ENCODE measurements around the gene CCT5. TPM values are rescaled to one million over a fixed set of nuclear protein-coding genes. Genes with fewer than 3 reads are reported as not detected.
A peak's percentile ranks its signal among the peaks of the same experiment; 100 is the strongest.
"Not testable (repeated sequence)": the region's sequence is repeated elsewhere in the genome, so short reads cannot be mapped to it uniquely, and the experiment has no call there.

CCT5 gene
- total RNA-seq, 2 donors from 2014 or later: 311 to 417 TPM

GRCh38 chr5:10275991-10276390, 25.9 kb downstream of the CCT5 start:
- DNase-seq (ENCODE audit: low spot score): no peak
- no peak for ATAC-seq
- Mint-ChIP-seq H3K4me1 (ENCODE audit: low read depth in 2 of 2) (peaks cover 5% of the 10 kb centered on the region in 2 donors), H3K4me3 (no peak overlapping the region), H3K36me3 (no peaks in the 10 kb centered on the region), H3K27ac (no peak overlapping the region), H3K27me3 (peaks cover 5 to 10% of the 10 kb centered on the region in 2 donors), H3K9me3 (no peaks in the 10 kb centered on the region)

GRCh38 chr5:10276691-10277090, 26.6 kb downstream of the CCT5 start:
- no peak for ATAC-seq
- peaks cover 5% of the 10 kb centered on the region in 2 donors for H3K4me1 Mint-ChIP-seq (ENCODE audit: low read depth in 2 of 2)

GRCh38 chr5:10277773-10278630, 27.9 kb downstream of the CCT5 start:
- no peak overlapping the region for H3K4me3 Mint-ChIP-seq
- H3K27ac Mint-ChIP-seq: no peak overlapping the region
- ATAC-seq (peak in 1 of 2 donors; percentile 36), DNase-seq (ENCODE audit: low spot score) (no peak)
- H3K27me3 Mint-ChIP-seq: peaks cover 5 to 10% of the 10 kb centered on the region in 2 donors
- H3K9me3 Mint-ChIP-seq: no peaks in the 10 kb centered on the region
- no peaks in the 10 kb centered on the region for H3K36me3 Mint-ChIP-seq
- peaks cover 5% of the 10 kb centered on the region in 2 donors for H3K4me1 Mint-ChIP-seq (ENCODE audit: low read depth in 2 of 2)

More at GRCh38 chr5:10276691-10277090, 26.6 kb downstream of the CCT5 start:
- Mint-ChIP-seq H3K36me3 (no peaks in the 10 kb centered on the region), H3K27me3 (peaks cover 5 to 10% of the 10 kb centered on the region in 2 donors), H3K27ac (no peak overlapping the region), H3K9me3 (no peaks in the 10 kb centered on the region), H3K4me3 (no peak overlapping the region)
- DNase-seq (ENCODE audit: low spot score): no peak

- Mint-ChIP-seq H3K9me3 (no peaks in the 10 kb centered on the region), H3K27me3 (peaks cover 5 to 10% of the 10 kb centered on the region in 2 donors), H3K36me3 (no peaks in the 10 kb centered on the region), H3K4me1 (ENCODE audit: low read depth in 2 of 2) (peaks cover 5 to 7% of the 10 kb centered on the region in 2 donors), H3K4me3 (no peak overlapping the region), H3K27ac (no peak overlapping the region)
- ATAC-seq (no peak), DNase-seq (ENCODE audit: low spot score) (no peak)
These were observed 28.7 kb downstream of the CCT5 start for GRCh38 chr5:10278658-10279279.

GRCh38 chr5:10279328-10279727, 29.2 kb downstream of the CCT5 start:
- ATAC-seq: no peak
- Mint-ChIP-seq H3K27me3 (peaks cover 5 to 10% of the 10 kb centered on the region in 2 donors), H3K36me3 (no peaks in the 10 kb centered on the region), H3K4me3 (no peak overlapping the region), H3K4me1 (ENCODE audit: low read depth in 2 of 2) (peaks cover 5 to 7% of the 10 kb centered on the region in 2 donors), H3K27ac (no peak overlapping the region), H3K9me3 (no peaks in the 10 kb centered on the region)
- no peak for DNase-seq (ENCODE audit: low spot score)

GRCh38 chr5:10279925-10280720, 30.0 kb downstream of the CCT5 start:
- Mint-ChIP-seq H3K9me3 (no peaks in the 10 kb centered on the region), H3K27me3 (peaks cover 5 to 9% of the 10 kb centered on the region in 2 donors), H3K4me3 (no peak overlapping the region), H3K4me1 (ENCODE audit: low read depth in 2 of 2) (peaks cover 5 to 6% of the 10 kb centered on the region in 2 donors), H3K36me3 (no peaks in the 10 kb centered on the region), H3K27ac (no peak overlapping the region)
- DNase-seq (ENCODE audit: low spot score) (no peak), ATAC-seq (no peak)

- Mint-ChIP-seq H3K36me3 (no peaks in the 10 kb centered on the region), H3K27ac (no peak overlapping the region), H3K27me3 (peaks cover 0 to 5% of the 10 kb centered on the region in 2 donors), H3K4me1 (ENCODE audit: low read depth in 2 of 2) (peaks cover 0 to 2% of the 10 kb centered on the region in 2 donors), H3K4me3 (no peak overlapping the region), H3K9me3 (no peaks in the 10 kb centered on the region)
- DNase-seq (ENCODE audit: low spot score) (peak; percentile 70), ATAC-seq (peak; percentile 91 to 92)
These were observed 34.0 kb downstream of the CCT5 start for GRCh38 chr5:10283927-10284635.

GRCh38 chr5:10285362-10285761, 35.3 kb downstream of the CCT5 start:
- H3K27ac Mint-ChIP-seq; H3K9me3 Mint-ChIP-seq; H3K4me1 Mint-ChIP-seq (ENCODE audit: low read depth in 2 of 2); DNase-seq (ENCODE audit: low spot score); ATAC-seq; H3K27me3 Mint-ChIP-seq; H3K36me3 Mint-ChIP-seq; H3K4me3 Mint-ChIP-seq: not testable (repeated sequence)

- ATAC-seq: no peak
- no peaks in the 10 kb centered on the region for H3K9me3 Mint-ChIP-seq
These were observed 36.2 kb downstream of the CCT5 start for GRCh38 chr5:10286162-10286861.

GRCh38 chr5:10286862-10287227, 36.8 kb downstream of the CCT5 start:
- Mint-ChIP-seq H3K36me3 (no peaks in the 10 kb centered on the region), H3K4me3 (no peak overlapping the region), H3K4me1 (ENCODE audit: low read depth in 2 of 2) (peaks cover 0 to 2% of the 10 kb centered on the region in 2 donors), H3K27me3 (peaks cover 7 to 10% of the 10 kb centered on the region in 2 donors), H3K27ac (no peak overlapping the region), H3K9me3 (no peaks in the 10 kb centered on the region)
- ATAC-seq (no peak), DNase-seq (ENCODE audit: low spot score) (no peak)

More at GRCh38 chr5:10286162-10286861, 36.2 kb downstream of the CCT5 start:
- no peaks in the 10 kb centered on the region for H3K36me3 Mint-ChIP-seq
- H3K27me3 Mint-ChIP-seq: peaks cover 7 to 10% of the 10 kb centered on the region in 2 donors
- peaks cover 0 to 2% of the 10 kb centered on the region in 2 donors for H3K4me1 Mint-ChIP-seq (ENCODE audit: low read depth in 2 of 2)
- H3K4me3 Mint-ChIP-seq: no peak overlapping the region
- no peak overlapping the region for H3K27ac Mint-ChIP-seq
- no peak for DNase-seq (ENCODE audit: low spot score)

- ATAC-seq (no peak), DNase-seq (ENCODE audit: low spot score) (no peak)
- Mint-ChIP-seq H3K4me1 (ENCODE audit: low read depth in 2 of 2) (peaks cover 0 to under 1% of the 10 kb centered on the region in 2 donors), H3K27me3 (peaks cover 14 to 15% of the 10 kb centered on the region in 2 donors), H3K4me3 (no peak overlapping the region), H3K27ac (no peak overlapping the region), H3K9me3 (no peaks in the 10 kb centered on the region), H3K36me3 (no peaks in the 10 kb centered on the region)
These were observed 38.6 kb downstream of the CCT5 start for GRCh38 chr5:10288592-10289219.

- H3K4me3 Mint-ChIP-seq: no peak overlapping the region
- H3K27ac Mint-ChIP-seq: no peak overlapping the region
- peaks cover 16 to 17% of the 10 kb centered on the region in 2 donors for H3K27me3 Mint-ChIP-seq
- no peaks in the 10 kb centered on the region for H3K36me3 Mint-ChIP-seq
- no peak for ATAC-seq
- DNase-seq (ENCODE audit: low spot score): no peak
- H3K4me1 Mint-ChIP-seq (ENCODE audit: low read depth in 2 of 2): no peaks in the 10 kb centered on the region
- no peaks in the 10 kb centered on the region for H3K9me3 Mint-ChIP-seq
These were observed 39.3 kb downstream of the CCT5 start for GRCh38 chr5:10289353-10289752.
